IMR-90 (cell line): ENCODE data around the gene FOXP1. TPM values are rescaled to one million over a fixed set of nuclear protein-coding genes. Genes with fewer than 3 reads are reported as not detected.

Experiments used
- ATAC-seq: fragments of 200-7000 bp; cut with Tn5 transposase; 2 replicates; pipeline ENCODE4 v1.9.1; 2020; ENCODE audit warnings: low read depth, mild to moderate bottlenecking, moderate library complexity
- BruUV-seq: library from RNA; stranded (reverse); fragments of 400-500 nt; replicated peaks from 2 replicates; lab custom pipeline; 2021; lab: Mats Ljungman, UMichigan
- CTCF ChIA-PET: fragments of 300-600 bp; formaldehyde crosslinking; extraction: SDS; loops from one replicate; lab custom pipeline; 2021; ENCODE audit warnings: antibody characterized with exemption; lab: Yijun Ruan, JAX
- POLR2A ChIA-PET: fragments of 300-600 bp; sonication (Branson Sonifier 250); formaldehyde crosslinking; loops from one replicate; lab custom pipeline; 2022; ENCODE audit warnings: antibody characterized with exemption; ENCODE audit not compliant: unreplicated experiment; lab: Charles Lee
- DNase-seq: peaks from one replicate; pipeline ENCODE4 v3.0.0; 2013
- H2AFZ ChIP-seq: replicated peaks from 2 replicates; pipeline ENCODE3; 2013; ENCODE audit warnings: low read length, mild to moderate bottlenecking; ENCODE audit not compliant: poor library complexity
- H2AK5ac ChIP-seq: 2 replicates; pipeline ENCODE4 v1.6.1; 2013; ENCODE audit warnings: low read depth, low read length, inconsistent platforms
- H2AK9ac ChIP-seq: replicated peaks from 2 replicates; pipeline ENCODE3; 2013; ENCODE audit warnings: mild to moderate bottlenecking, low read depth, low read length, moderate library complexity; ENCODE audit not compliant: poor library complexity
- H2BK120ac ChIP-seq: 2 replicates; pipeline ENCODE4 v1.6.1; 2013; ENCODE audit warnings: low read depth, low read length, inconsistent platforms
- H2BK15ac ChIP-seq: 3 replicates; pipeline ENCODE4 v1.6.1; 2013; ENCODE audit warnings: low read depth, low read length, inconsistent platforms
- H2BK20ac ChIP-seq: 2 replicates; pipeline ENCODE4 v1.6.1; 2013; ENCODE audit warnings: low read depth, mild to moderate bottlenecking, inconsistent platforms, low read length, moderate library complexity
- H2BK5ac ChIP-seq: 2 replicates; pipeline ENCODE4 v1.6.1; 2013; ENCODE audit warnings: mild to moderate bottlenecking, low read depth, low read length, inconsistent platforms; ENCODE audit not compliant: poor library complexity, severe bottlenecking
- H3K14ac ChIP-seq: replicated peaks from 2 replicates; pipeline ENCODE4 v1.6.1; 2013; ENCODE audit warnings: low read depth, low read length, inconsistent platforms
- H3K18ac ChIP-seq: 2 replicates; pipeline ENCODE4 v1.6.1; 2013; ENCODE audit warnings: low read depth, low read length, control low read depth
- H3K23ac ChIP-seq: 2 replicates; pipeline ENCODE4 v1.6.1; 2013; ENCODE audit warnings: low read depth, low read length, inconsistent platforms
- H3K27ac ChIP-seq: 2 replicates; pipeline ENCODE4 v1.5.1; 2013; ENCODE audit warnings: mild to moderate bottlenecking, control low read depth, low read length; ENCODE audit not compliant: insufficient read depth
- H3K27me3 ChIP-seq: 2 replicates; pipeline ENCODE4 v1.6.1; 2013; ENCODE audit warnings: low read length; ENCODE audit not compliant: control insufficient read depth, insufficient read depth
- H3K36me3 ChIP-seq: 2 replicates; pipeline ENCODE4 v1.6.1; 2013; ENCODE audit warnings: low read length, mixed read lengths; ENCODE audit not compliant: control insufficient read depth, insufficient read depth
- H3K4ac ChIP-seq: 2 replicates; pipeline ENCODE4 v1.6.1; 2013; ENCODE audit warnings: low read depth, low read length, inconsistent platforms
- H3K4me1 ChIP-seq: 2 replicates; pipeline ENCODE4 v1.6.1; 2013; ENCODE audit warnings: low read length, mixed read lengths; ENCODE audit not compliant: control insufficient read depth, insufficient read depth
- H3K4me2 ChIP-seq: 2 replicates; pipeline ENCODE4 v1.6.1; 2013; ENCODE audit warnings: low read depth, mild to moderate bottlenecking, control low read depth, low read length, moderate library complexity
- H3K4me3 ChIP-seq: 2 replicates; pipeline ENCODE4 v1.5.1; 2013; ENCODE audit warnings: low read depth, mild to moderate bottlenecking, control low read depth, low read length, moderate library complexity; ENCODE audit not compliant: insufficient read depth
- H3K56ac ChIP-seq: 2 replicates; pipeline ENCODE4 v1.6.1; 2013; ENCODE audit warnings: low read length, inconsistent platforms; ENCODE audit not compliant: insufficient read depth; ENCODE audit errors: extremely low read depth
- H3K79me1 ChIP-seq, 2 experiments: 2 replicates each; pipeline ENCODE4 v1.6.1; 2013; ENCODE audit warnings: low read length in 2 of 2, inconsistent platforms in 1 of 2, low read depth in 1 of 2
- H3K9ac ChIP-seq: 2 replicates; pipeline ENCODE4 v1.6.1; 2013; ENCODE audit warnings: low read depth, low read length, control low read depth
- H3K9me1 ChIP-seq: 2 replicates; pipeline ENCODE4 v1.6.1; 2013; ENCODE audit warnings: low read length, inconsistent platforms; ENCODE audit not compliant: insufficient read depth
- H3K9me3 ChIP-seq: 2 replicates; pipeline ENCODE4 v1.6.1; 2013; ENCODE audit warnings: low read length; ENCODE audit not compliant: control insufficient read depth, insufficient read depth
- H4K20me1 ChIP-seq: 2 replicates; pipeline ENCODE4 v1.6.1; 2013; ENCODE audit warnings: low read length, inconsistent platforms; ENCODE audit not compliant: insufficient read depth
- H4K5ac ChIP-seq: 2 replicates; pipeline ENCODE4 v1.6.1; 2013; ENCODE audit warnings: mild to moderate bottlenecking, low read depth, low read length, control low read depth
- H4K8ac ChIP-seq, 2 experiments: 2 replicates each; pipeline ENCODE4 v1.6.1; 2013; ENCODE audit warnings: low read depth in 2 of 2, low read length in 2 of 2, control low read depth in 1 of 2, inconsistent platforms in 1 of 2
- H4K91ac ChIP-seq: 2 replicates; pipeline ENCODE4 v1.6.1; 2013; ENCODE audit warnings: low read depth, low read length, inconsistent platforms; ENCODE audit not compliant: insufficient read depth
- BHLHE40 ChIP-seq: fragments of 150-350 bp; IDR thresholded peaks from 2 replicates; pipeline ENCODE4 v1.6.1; 2016; ENCODE audit warnings: mild to moderate bottlenecking, low read depth, low read length
- CEBPB ChIP-seq: IDR thresholded peaks from 2 replicates; pipeline ENCODE4 v1.6.1; 2012; ENCODE audit warnings: low read depth, low read length, improper control_type of control experiment
- FOS ChIP-seq: fragments of 150-350 bp; IDR thresholded peaks from 2 replicates; pipeline ENCODE4 v1.6.1; 2016; ENCODE audit warnings: low read depth, low read length
- MAFK ChIP-seq: IDR thresholded peaks from 2 replicates; pipeline ENCODE4 v1.6.1; 2012; ENCODE audit warnings: low read depth, low read length, improper control_type of control experiment
- MAZ ChIP-seq: IDR thresholded peaks from 2 replicates; pipeline ENCODE4 v1.6.1; 2012; ENCODE audit warnings: low read depth, mild to moderate bottlenecking, low read length, improper control_type of control experiment, moderate library complexity, borderline replicate concordance
- MXI1 ChIP-seq: IDR thresholded peaks from 2 replicates; pipeline ENCODE4 v1.6.1; 2012; ENCODE audit warnings: low read depth, mild to moderate bottlenecking, low read length, moderate library complexity, borderline replicate concordance
- POLR2A ChIP-seq: IDR thresholded peaks from 2 replicates; pipeline ENCODE4 v1.6.1; 2012; ENCODE audit warnings: mild to moderate bottlenecking, low read depth, low read length
- RCOR1 ChIP-seq: IDR thresholded peaks from 2 replicates; pipeline ENCODE4 v1.6.1; 2012; ENCODE audit warnings: mild to moderate bottlenecking, low read length, improper control_type of control experiment; ENCODE audit not compliant: insufficient replicate concordance
- RFX5 ChIP-seq: IDR thresholded peaks from 2 replicates; pipeline ENCODE4 v1.8.0; 2012; ENCODE audit warnings: low read depth, mild to moderate bottlenecking, low read length, moderate library complexity
- USF2 ChIP-seq: fragments of 150-350 bp; IDR thresholded peaks from 2 replicates; pipeline ENCODE4 v1.6.1; 2017; ENCODE audit warnings: mild to moderate bottlenecking, antibody characterized with exemption, low read length, low read depth
- WGBS, 2 experiments: methylation state at CpG; one replicate each; pipeline versions ENCODE4 v1.1.5 to v1.1.7; 2013; ENCODE audit warnings: missing lambda C conversion rate in 2 of 2; ENCODE audit not compliant: insufficient read length in 1 of 2; ENCODE audit errors: extremely low coverage in 2 of 2; 5-methylcytosine and 5-hydroxymethylcytosine counted together
- dilution Hi-C: fragments of 300-500 bp; cut with HindIII; formaldehyde crosslinking; loops from one replicate; pipeline ENCODE4 v1.14.3; 2018; ENCODE audit warnings: low sequenced_read_pairs; ENCODE audit not compliant: unreplicated experiment
- in situ Hi-C: fragments of 300-500 bp; cut with MboI; formaldehyde crosslinking; loops from 3 replicates; pipeline ENCODE4 v1.14.3; 2019; ENCODE audit warnings: low sequenced_read_pairs, inconsistent platforms, mixed read lengths
- intact Hi-C: fragments of 100-400 bp; cut with micrococcal nuclease; formaldehyde crosslinking; loops from 2 replicates; pipeline ENCODE4 v1.10.0; 2022
- polyA plus RNA-seq, 3 experiments: library from polyadenylated mRNA; depleted of rRNA; stranded (reverse); fragments of >200 nt; gene quantifications; 2 replicates each; pipeline ENCODE4 v1.2.3, GENCODE V29; 2012; ENCODE audit warnings: low replicate concordance in 1 of 3
- total RNA-seq: library from RNA; depleted of rRNA; stranded (reverse); fragments of >200 nt; gene quantifications from 2 replicates; pipeline ENCODE4 v1.2.3, GENCODE V29; 2012
- TF ChIP-seq, protein P1 (sequence below): conservative IDR thresholded peaks from 2 replicates; pipeline ENCODE4 v1.5.1; 2012; ENCODE audit warnings: mild to moderate bottlenecking, low read depth, low read length, improper control_type of control experiment

The FOXP1 gene
- total and polyA plus RNA-seq, 2 of the 4 experiments (the other 2 are of a cell fraction): 37.0 to 132 TPM

GRCh38 chr3:71348831-71349230 is 234.7 kb downstream of the FOXP1 start:
- Histone ChIP-seq H4K91ac (no peak overlapping the region), H2AK9ac (no peak overlapping the region), H3K27me3 (no peaks in the 10 kb centered on the region), H3K4me1 (no peaks in the 10 kb centered on the region), H2AK5ac (no peak overlapping the region), H2BK15ac (no peak overlapping the region), H2AFZ (no peak overlapping the region), H2BK20ac (no peak overlapping the region), H2BK5ac (no peak overlapping the region), H3K79me1 (peaks cover 2 to 5% of the 10 kb centered on the region in 2 experiments; a peak in 2 of 4 replicates), H2BK120ac (no peak overlapping the region), H3K18ac (no peak overlapping the region), H3K9ac (no peak overlapping the region), H3K56ac (no peak overlapping the region), H3K9me3 (no peaks in the 10 kb centered on the region), H3K14ac (no peak overlapping the region), H3K4me2 (no peak overlapping the region), H3K4me3 (no peak overlapping the region), H3K4ac (no peak overlapping the region), H3K27ac (no peak overlapping the region), H3K36me3 (no peaks in the 10 kb centered on the region), H3K23ac (no peak overlapping the region), H4K5ac (no peak overlapping the region), H3K9me1 (no peaks in the 10 kb centered on the region), H4K20me1 (no peaks in the 10 kb centered on the region), H4K8ac (no peak overlapping the region)
- intact Hi-C loops (no loop called here), dilution Hi-C loops (no loop called here), in situ Hi-C loops (no loop called here)
- ATAC-seq (no peak), DNase-seq (no peak)
- TF ChIP-seq USF2 (no peak), CEBPB (no peak), RFX5 (no peak), FOS (no peak), MAFK (no peak), MXI1 (no peak), BHLHE40 (no peak), MAZ (no peak), POLR2A (no peak), RCOR1 (no peak)
- TF ChIP-seq, protein P1, sequence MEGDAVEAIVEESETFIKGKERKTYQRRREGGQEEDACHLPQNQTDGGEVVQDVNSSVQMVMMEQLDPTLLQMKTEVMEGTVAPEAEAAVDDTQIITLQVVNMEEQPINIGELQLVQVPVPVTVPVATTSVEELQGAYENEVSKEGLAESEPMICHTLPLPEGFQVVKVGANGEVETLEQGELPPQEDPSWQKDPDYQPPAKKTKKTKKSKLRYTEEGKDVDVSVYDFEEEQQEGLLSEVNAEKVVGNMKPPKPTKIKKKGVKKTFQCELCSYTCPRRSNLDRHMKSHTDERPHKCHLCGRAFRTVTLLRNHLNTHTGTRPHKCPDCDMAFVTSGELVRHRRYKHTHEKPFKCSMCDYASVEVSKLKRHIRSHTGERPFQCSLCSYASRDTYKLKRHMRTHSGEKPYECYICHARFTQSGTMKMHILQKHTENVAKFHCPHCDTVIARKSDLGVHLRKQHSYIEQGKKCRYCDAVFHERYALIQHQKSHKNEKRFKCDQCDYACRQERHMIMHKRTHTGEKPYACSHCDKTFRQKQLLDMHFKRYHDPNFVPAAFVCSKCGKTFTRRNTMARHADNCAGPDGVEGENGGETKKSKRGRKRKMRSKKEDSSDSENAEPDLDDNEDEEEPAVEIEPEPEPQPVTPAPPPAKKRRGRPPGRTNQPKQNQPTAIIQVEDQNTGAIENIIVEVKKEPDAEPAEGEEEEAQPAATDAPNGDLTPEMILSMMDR: no peak
- CTCF ChIA-PET: no interaction called here
- WGBS, 2 experiments: 100% methylated on average over 2 of the region's 2 CpGs; no CpG with 5 or more reads in 1 of the 2 experiments
- POLR2A ChIA-PET: no interaction called here
- no TSS peak for BruUV-seq
